ENCODE measurements around the gene DOCK3.
"Not testable (repeated sequence)": the region's sequence is repeated elsewhere in the genome, so short reads cannot be mapped to it uniquely, and the experiment has no call there.

The DOCK3 gene

GRCh38 chr3:51145811-51146585 is 471.3 kb downstream of the DOCK3 start:
- no peak for DNase-seq (ENCODE audit: extremely low spot score)
- no peak for TF ChIP-seq CTCF (IDR thresholded peaks at IDR 0.05; ENCODE audit: control extremely low read depth, extremely low read depth, low read depth, missing control alignments)
- ChIA-PET POLR2A (no interaction called here), CTCF (interaction anchor here (1.7 kb wide), 1 partner anchor 9 kb away, joined by 5 read pairs; no protein-coding TSS in a partner anchor)

GRCh38 chr3:51146781-51147180 is 472.1 kb downstream of the DOCK3 start:
- ChIA-PET POLR2A (no interaction called here), CTCF (no interaction called here)
- no peak for TF ChIP-seq CTCF (IDR thresholded peaks at IDR 0.05; ENCODE audit: control extremely low read depth, extremely low read depth, low read depth, missing control alignments)
- DNase-seq (ENCODE audit: extremely low spot score), result no peak

- ChIA-PET CTCF (no interaction called here), POLR2A (no interaction called here)
- no peak for DNase-seq (ENCODE audit: extremely low spot score)
- no peak for TF ChIP-seq CTCF (IDR thresholded peaks at IDR 0.05; ENCODE audit: control extremely low read depth, extremely low read depth, low read depth, missing control alignments)
Observed at GRCh38 chr3:51156147-51156546, 481.4 kb downstream of the DOCK3 start.

- ChIA-PET POLR2A (no interaction called here), CTCF (no interaction called here)
- no peak for TF ChIP-seq CTCF (IDR thresholded peaks at IDR 0.05; ENCODE audit: control extremely low read depth, extremely low read depth, low read depth, missing control alignments)
- no peak for DNase-seq (ENCODE audit: extremely low spot score)
Observed at GRCh38 chr3:51163051-51163450, 488.3 kb downstream of the DOCK3 start.

GRCh38 chr3:51173518-51174271 is 499.0 kb downstream of the DOCK3 start:
- no peak for TF ChIP-seq CTCF (IDR thresholded peaks at IDR 0.05; ENCODE audit: control extremely low read depth, extremely low read depth, low read depth, missing control alignments)
- no peak for DNase-seq (ENCODE audit: extremely low spot score)
- CTCF ChIA-PET, result no interaction called here
- POLR2A ChIA-PET, result no interaction called here

GRCh38 chr3:51176923-51177322 is 502.2 kb downstream of the DOCK3 start:
- TF ChIP-seq CTCF (IDR thresholded peaks at IDR 0.05; ENCODE audit: control extremely low read depth, extremely low read depth, low read depth, missing control alignments), result no peak
- DNase-seq (ENCODE audit: extremely low spot score), result no peak
- ChIA-PET POLR2A (no interaction called here), CTCF (interaction anchor here (0.7 kb wide), 1 partner anchor 12 kb away, joined by 3 read pairs; no protein-coding TSS in a partner anchor)

- CTCF ChIA-PET, POLR2A ChIA-PET: not testable (repeated sequence)
Observed at GRCh38 chr3:51186446-51186845, 511.7 kb downstream of the DOCK3 start.

More at GRCh38 chr3:51186446-51186845, 511.7 kb downstream of the DOCK3 start:
- DNase-seq (ENCODE audit: extremely low spot score), result not testable (repeated sequence)
